CD14-positive monocyte (primary cell): Measurements from ENCODE around the gene RAB43. TPM values are rescaled to one million over a fixed set of nuclear protein-coding genes. Genes with fewer than 3 reads are reported as not detected.
"Not testable (repeated sequence)": the region's sequence is repeated elsewhere in the genome, so short reads cannot be mapped to it uniquely, and the experiment has no call there.

Experiments used
- DNase-seq, 3 donors: peaks; one replicate each; pipeline ENCODE4 v3.0.0-alpha.2; 2011 to 2022
- H2AFZ ChIP-seq: 2 replicates; pipeline ENCODE4 v1.6.0; 2012; ENCODE audit warnings: mild to moderate bottlenecking, low read depth, low read length, inconsistent platforms; ENCODE audit not compliant: insufficient read depth, poor library complexity, severe bottlenecking
- H3K27ac ChIP-seq, 2 donors: 1 replicate in 1 of 2; 2 replicates in 1 of 2; pipeline ENCODE4 v1.5.1; 2012 to 2013; ENCODE audit warnings: low read length in 2 of 2, control low read depth in 1 of 2, inconsistent platforms in 1 of 2, low read depth in 1 of 2, mild to moderate bottlenecking in 1 of 2
- H3K27me3 ChIP-seq, 2 donors: one replicate each; pipeline versions ENCODE4 v1.6.0 to v1.6.1; 2011 to 2013; ENCODE audit warnings: low read length in 2 of 2; ENCODE audit not compliant: control insufficient read depth in 2 of 2, insufficient read depth in 2 of 2
- H3K36me3 ChIP-seq, 2 donors: replicated peaks in 1 of 2; 1 replicate in 1 of 2; 2 replicates in 1 of 2; pipeline versions ENCODE4 v1.5.1 to v1.6.1; 2012 to 2013; ENCODE audit warnings: low read length in 2 of 2, control low read depth in 1 of 2, inconsistent platforms in 1 of 2, mild to moderate bottlenecking in 1 of 2; ENCODE audit not compliant: insufficient read depth in 2 of 2, control insufficient read depth in 1 of 2
- H3K4me1 ChIP-seq, 2 donors: 1 replicate in 1 of 2; 2 replicates in 1 of 2; pipeline versions ENCODE4 v1.5.1 to v1.6.1; 2012 to 2013; ENCODE audit warnings: low read length in 2 of 2, control low read depth in 1 of 2, inconsistent platforms in 1 of 2, mild to moderate bottlenecking in 1 of 2, moderate library complexity in 1 of 2; ENCODE audit not compliant: insufficient read depth in 2 of 2, control insufficient read depth in 1 of 2
- H3K4me2 ChIP-seq: replicated peaks from 2 replicates; pipeline ENCODE3; 2012; ENCODE audit warnings: low read length, moderate library complexity, mild to moderate bottlenecking; ENCODE audit not compliant: poor library complexity, severe bottlenecking; ENCODE audit errors: extremely low read depth
- H3K4me3 ChIP-seq, 3 experiments: fragments of 200-600 bp in 1 of 3; sonication (generic) in 1 of 3; replicated peaks in 1 of 3; 1 replicate in 2 of 3; 2 replicates in 1 of 3; pipeline ENCODE4 v1.5.1; 2011 to 2013; ENCODE audit warnings: low read length in 3 of 3, mild to moderate bottlenecking in 3 of 3, control low read depth in 2 of 3, low read depth in 2 of 3, inconsistent platforms in 1 of 3, moderate library complexity in 1 of 3
- H3K79me2 ChIP-seq: 2 replicates; pipeline ENCODE4 v1.6.0; 2012; ENCODE audit warnings: mild to moderate bottlenecking, control low read depth, inconsistent platforms, low read length, moderate library complexity; ENCODE audit not compliant: insufficient read depth
- H3K9ac ChIP-seq: 2 replicates; pipeline ENCODE4 v1.6.0; 2017; ENCODE audit warnings: low read length, mild to moderate bottlenecking; ENCODE audit not compliant: insufficient read depth, poor library complexity, severe bottlenecking
- H3K9me3 ChIP-seq, 2 donors: replicated peaks in 1 of 2; 1 replicate in 1 of 2; 2 replicates in 1 of 2; pipeline versions ENCODE4 v1.5.1 to v1.6.1; 2012 to 2013; ENCODE audit warnings: low read length in 2 of 2, control low read depth in 1 of 2; ENCODE audit not compliant: control insufficient read depth in 1 of 2, insufficient read depth in 1 of 2
- H4K20me1 ChIP-seq: 2 replicates; pipeline ENCODE4 v1.6.0; 2012; ENCODE audit warnings: mild to moderate bottlenecking, low read length, control low read depth, moderate library complexity; ENCODE audit not compliant: insufficient read depth
- H3K27ac Mint-ChIP-seq, 7 donors: one replicate each; pipeline ENCODE4 v1.8.0; 2020; ENCODE audit warnings: mild to moderate bottlenecking in 7 of 7, mixed read lengths in 7 of 7, moderate library complexity in 6 of 7, inconsistent platforms in 2 of 7
- H3K27me3 Mint-ChIP-seq, 3 donors: one replicate each; pipeline ENCODE4 v1.8.0; 2021 to 2022; ENCODE audit warnings: low read depth in 3 of 3, mild to moderate bottlenecking in 3 of 3, mixed read lengths in 3 of 3, moderate library complexity in 3 of 3, inconsistent platforms in 1 of 3
- H3K36me3 Mint-ChIP-seq, 2 donors: one replicate each; pipeline ENCODE4 v1.8.0; 2020; ENCODE audit warnings: mixed read lengths in 2 of 2, inconsistent platforms in 1 of 2, mild to moderate bottlenecking in 1 of 2
- H3K4me1 Mint-ChIP-seq: one replicate; pipeline ENCODE4 v1.8.0; 2020; ENCODE audit warnings: mild to moderate bottlenecking, mixed read lengths
- H3K4me3 Mint-ChIP-seq, 2 donors: one replicate each; pipeline ENCODE4 v1.8.0; 2020; ENCODE audit warnings: mild to moderate bottlenecking in 2 of 2, mixed read lengths in 2 of 2, moderate library complexity in 1 of 2
- H3K9me3 Mint-ChIP-seq, 7 donors: one replicate each; pipeline ENCODE4 v1.8.0; 2020 to 2022; ENCODE audit warnings: mixed read lengths in 7 of 7, mild to moderate bottlenecking in 6 of 7, moderate library complexity in 6 of 7, inconsistent platforms in 2 of 7
- CTCF ChIP-seq: fragments of 200-600 bp; IDR thresholded peaks from one replicate; pipeline ENCODE4 v1.8.0; 2022; ENCODE audit warnings: antibody characterized with exemption, mild to moderate bottlenecking
- WGBS: methylation state at CpG from one replicate; pipeline ENCODE4 v1.1.5; 2013; ENCODE audit warnings: missing lambda C conversion rate; ENCODE audit not compliant: insufficient coverage; 5-methylcytosine and 5-hydroxymethylcytosine counted together
- intact Hi-C, 2 donors: fragments of 100-400 bp; cut with micrococcal nuclease; formaldehyde crosslinking; loops; one replicate each; pipeline versions ENCODE4 v1.15.0 to v1.15.1; 2023
- polyA plus RNA-seq, 3 donors: library from polyadenylated mRNA; depleted of rRNA in 1 of 3; unstranded in 2 of 3; stranded (reverse) in 1 of 3; fragments of 300-500 nt in 2 of 3; fragments of >200 nt in 1 of 3; fragmentation: Illumina TruSeq in 2 of 3; gene quantifications; 1 replicate in 2 of 3; 2 replicates in 1 of 3; pipeline ENCODE4 v1.2.3, GENCODE V29; 2012 to 2021

RAB43 gene
- polyA plus RNA-seq, 3 donors = 7.1 to 15.5 (median 8.5) TPM

GRCh38 chr3:129112308-129113052, 9.1 kb downstream of the RAB43 start:
- no peaks in the 10 kb centered on the region for H3K27me3 Mint-ChIP-seq
- H4K20me1 ChIP-seq = peaks cover 96% of the 10 kb centered on the region
- no peak overlapping the region for H2AFZ ChIP-seq
- WGBS = no CpG with 5 or more reads among the region's 3 CpGs
- peak overlapping the region in 6 of 7 donors; percentile 13 to 84 (median 66) for H3K27ac Mint-ChIP-seq
- H3K4me1 ChIP-seq = peaks cover 8 to 14% of the 10 kb centered on the region in 2 donors
- H3K4me3 ChIP-seq = no peak overlapping the region
- peak; percentile 48 to 71 (median 63) for DNase-seq
- no peak overlapping the region for H3K9ac ChIP-seq
- no peaks in the 10 kb centered on the region for H3K9me3 ChIP-seq
- peaks cover 21% of the 10 kb centered on the region for H3K4me1 Mint-ChIP-seq
- H3K4me3 Mint-ChIP-seq = no peak overlapping the region
- H3K36me3 ChIP-seq = peaks cover 49 to 77% of the 10 kb centered on the region in 2 donors
- no peaks in the 10 kb centered on the region for H3K27me3 ChIP-seq
- intact Hi-C loops = no loop called here
- H3K9me3 Mint-ChIP-seq = no peaks in the 10 kb centered on the region
- no peak for TF ChIP-seq CTCF
- peak overlapping the region in 1 of 2 donors; percentile 36 for H3K27ac ChIP-seq
- no peak overlapping the region for H3K4me2 ChIP-seq
- H3K36me3 Mint-ChIP-seq = peaks cover 64 to 84% of the 10 kb centered on the region in 2 donors
- peaks cover 60% of the 10 kb centered on the region for H3K79me2 ChIP-seq

DNA sequence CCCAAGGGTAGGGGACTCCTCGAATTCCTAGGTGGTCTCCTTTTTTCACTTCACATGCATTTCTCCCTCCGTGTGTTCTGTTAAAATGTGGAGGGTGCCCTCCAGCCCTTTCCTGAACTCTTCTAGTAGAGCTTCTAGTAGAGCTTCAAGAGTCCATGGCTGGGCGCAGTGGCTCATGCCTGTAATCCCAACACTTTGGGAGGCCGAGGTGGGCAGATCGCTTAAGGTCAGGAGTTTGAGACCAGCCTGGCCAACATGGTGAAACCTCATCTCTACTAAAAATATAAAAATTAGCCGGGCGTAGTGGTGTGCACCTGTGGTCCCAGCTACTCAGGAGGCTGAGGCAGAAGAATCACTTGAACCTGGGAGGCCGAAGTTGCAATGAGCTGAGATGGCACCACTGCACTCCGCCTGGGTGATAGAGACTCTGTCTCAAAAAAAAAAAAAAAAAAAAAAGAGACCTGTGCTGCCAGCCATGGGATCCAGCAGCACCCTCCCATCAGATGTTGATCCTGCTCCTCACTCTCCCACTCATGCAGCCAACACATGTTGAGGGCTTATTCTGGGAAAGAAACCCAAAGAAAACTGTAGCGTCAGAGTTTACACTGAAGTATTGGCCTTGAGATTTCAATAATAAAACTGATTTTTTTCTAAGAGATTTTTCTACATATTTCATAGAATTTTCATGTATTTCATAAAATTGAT, 10.4 kb downstream of the RAB43 start:
- H3K4me1 ChIP-seq, H3K9me3 ChIP-seq, H3K27ac ChIP-seq, H3K4me3 Mint-ChIP-seq, DNase-seq, intact Hi-C loops, H2AFZ ChIP-seq, H3K4me2 ChIP-seq, H3K27me3 Mint-ChIP-seq, H3K27me3 ChIP-seq, H3K9me3 Mint-ChIP-seq, H3K4me3 ChIP-seq, H3K9ac ChIP-seq: not testable (repeated sequence)
- Histone ChIP-seq H4K20me1 (peaks cover 96% of the 10 kb centered on the region), H3K36me3 (peaks cover 51 to 80% of the 10 kb centered on the region in 2 donors), H3K79me2 (peaks cover 56% of the 10 kb centered on the region)
- peaks cover 67 to 87% of the 10 kb centered on the region in 2 donors for H3K36me3 Mint-ChIP-seq
- peak overlapping the region in 3 of 7 donors; percentile 3 to 83 (median 56) for H3K27ac Mint-ChIP-seq
- peaks cover 11% of the 10 kb centered on the region for H3K4me1 Mint-ChIP-seq
- WGBS = no CpG with 5 or more reads among the region's 10 CpGs
